ENCODE results near the gene PRDM2.
A peak's percentile ranks its signal among the peaks of the same experiment; 100 is the strongest.
"Not testable (repeated sequence)": the region's sequence is repeated elsewhere in the genome, so short reads cannot be mapped to it uniquely, and the experiment has no call there.

Gene PRDM2

GRCh38 chr1:13701271-13701640 lies 1.3 kb downstream of the PRDM2 start:
- DNase-seq (ENCODE audit: low read depth) = no peak

- peak; percentile 39 for DNase-seq (ENCODE audit: low read depth)
These were observed 2.6 kb downstream of the PRDM2 start for GRCh38 chr1:13702425-13703127.

- no peak for DNase-seq (ENCODE audit: low read depth)
These were observed 3.1 kb downstream of the PRDM2 start for GRCh38 chr1:13703128-13703513.

GRCh38 chr1:13703558-13704490 lies 3.8 kb downstream of the PRDM2 start:
- no peak for DNase-seq (ENCODE audit: low read depth)

GRCh38 chr1:13706046-13706445 lies 6.1 kb downstream of the PRDM2 start:
- no peak for DNase-seq (ENCODE audit: low read depth)

GRCh38 chr1:13707164-13707563 lies 7.2 kb downstream of the PRDM2 start:
- DNase-seq (ENCODE audit: low read depth) = no peak

GRCh38 chr1:13708380-13708982 lies 8.5 kb downstream of the PRDM2 start:
- DNase-seq (ENCODE audit: low read depth) = no peak

- no peak for DNase-seq (ENCODE audit: low read depth)
These were observed 10.1 kb downstream of the PRDM2 start for GRCh38 chr1:13710086-13710485.

- DNase-seq (ENCODE audit: low read depth) = no peak
These were observed 14.9 kb downstream of the PRDM2 start for GRCh38 chr1:13714851-13715250.

- not testable (repeated sequence) for DNase-seq (ENCODE audit: low read depth)
These were observed 15.8 kb downstream of the PRDM2 start for GRCh38 chr1:13715616-13716287.

GRCh38 chr1:13722808-13723360 lies 22.9 kb downstream of the PRDM2 start:
- no peak for DNase-seq (ENCODE audit: low read depth)

- DNase-seq (ENCODE audit: low read depth) = no peak
These were observed 23.8 kb downstream of the PRDM2 start for GRCh38 chr1:13723810-13724209.

- DNase-seq (ENCODE audit: low read depth) = peak; percentile 39
These were observed 25.8 kb downstream of the PRDM2 start for GRCh38 chr1:13725714-13726175.

GRCh38 chr1:13728091-13728715 lies 28.2 kb downstream of the PRDM2 start:
- DNase-seq (ENCODE audit: low read depth) = no peak

- DNase-seq (ENCODE audit: low read depth) = no peak
These were observed 30.3 kb downstream of the PRDM2 start for GRCh38 chr1:13730291-13730690.

GRCh38 chr1:13730751-13731482 lies 30.9 kb downstream of the PRDM2 start:
- DNase-seq (ENCODE audit: low read depth) = peak; percentile 72

- no peak for DNase-seq (ENCODE audit: low read depth)
These were observed 31.9 kb downstream of the PRDM2 start for GRCh38 chr1:13731897-13732296.

- DNase-seq (ENCODE audit: low read depth) = no peak
These were observed 33.1 kb downstream of the PRDM2 start for GRCh38 chr1:13732971-13733667.

- DNase-seq (ENCODE audit: low read depth) = no peak
These were observed 33.7 kb downstream of the PRDM2 start for GRCh38 chr1:13733711-13734110.
